Measurements from ENCODE around the gene ZNF44. TPM values are rescaled to one million over a fixed set of nuclear protein-coding genes. Genes with fewer than 3 reads are reported as not detected.

The ZNF44 gene
- total and polyA plus RNA-seq, 2 of the 13 experiments (the other 11 are each of a cell fraction or from before 2014, with no cell fraction given): 6.9 to 15.7 TPM

DNA sequence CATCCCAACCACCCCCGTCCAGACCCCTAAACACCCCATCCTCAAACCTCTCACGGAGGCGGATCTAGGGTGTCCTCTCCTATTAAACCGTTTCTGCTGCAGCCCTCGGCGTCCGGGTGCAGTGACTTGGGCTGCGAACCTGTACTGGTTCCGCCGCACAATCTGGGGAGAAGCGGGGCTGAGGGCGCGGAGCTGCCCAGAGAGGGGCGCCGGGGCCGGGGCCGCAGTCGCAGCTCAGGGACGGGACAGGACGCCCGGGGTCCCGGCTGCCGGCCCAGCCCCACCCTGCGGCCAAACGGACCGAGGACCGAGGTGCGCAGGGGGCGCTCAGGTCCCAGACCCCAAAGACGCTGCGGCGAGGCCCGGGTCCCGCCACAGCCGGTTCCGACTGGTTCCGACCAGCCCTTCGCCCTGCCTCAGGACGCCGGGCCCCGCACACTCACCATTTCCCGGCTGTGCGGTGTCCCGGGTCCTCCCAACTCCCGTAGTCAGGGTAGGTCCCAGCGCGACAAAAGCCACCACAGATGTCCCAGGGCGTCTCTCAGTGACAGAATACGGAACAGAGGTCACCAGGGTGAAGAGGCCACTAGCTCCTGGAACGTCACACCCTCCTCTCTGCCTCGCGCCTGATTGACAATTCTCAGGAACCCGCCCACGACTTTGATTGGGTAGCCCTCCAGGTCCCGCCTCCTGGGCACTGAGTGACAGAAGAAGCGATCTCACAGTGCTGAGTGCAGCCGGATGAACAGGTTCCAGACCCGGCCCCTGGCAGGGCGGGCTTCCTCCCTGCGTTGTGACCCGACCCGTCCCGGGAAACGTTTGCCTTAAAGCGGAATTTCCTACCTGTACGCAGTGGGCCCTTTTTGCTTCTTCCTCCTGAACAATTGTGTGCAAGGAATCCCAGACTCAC, at the start of gene ZNF44 (continued):
- TF ChIP-seq ZFP90 (CRISPR knock-in tag; IDR thresholded peaks at IDR 0.05; ENCODE audit: borderline replicate concordance) (no peak), SCMH1 (CRISPR knock-in tag; IDR thresholded peaks at IDR 0.05; ENCODE audit: borderline replicate concordance) (no peak), ZNF350 (CRISPR knock-in tag; IDR thresholded peaks at IDR 0.05; ENCODE audit: borderline replicate concordance, low read depth) (peak; percentile 73), CSRNP1 (CRISPR knock-in tag; IDR thresholded peaks at IDR 0.05) (peak; percentile 63; the same call in 1 of the 2 replicates), ZNF737 (CRISPR knock-in tag; IDR thresholded peaks at IDR 0.05; ENCODE audit: borderline replicate concordance) (no peak), YEATS4 (CRISPR knock-in tag; IDR thresholded peaks at IDR 0.05; ENCODE audit: borderline replicate concordance) (peak; percentile 72), ZNF776 (CRISPR knock-in tag; IDR thresholded peaks at IDR 0.05) (0 out of 2 replicates have a peak, but pooled peaks have one; percentile 19), ZNF598 (CRISPR knock-in tag; IDR thresholded peaks at IDR 0.05; ENCODE audit: borderline replicate concordance) (peak; percentile 91; the same call in 1 of the 2 replicates), ARNT2 (CRISPR knock-in tag; IDR thresholded peaks at IDR 0.05; ENCODE audit: low read depth) (no peak), ZNF782 (CRISPR knock-in tag; IDR thresholded peaks at IDR 0.05; ENCODE audit: borderline replicate concordance) (no peak), KLF16 (CRISPR knock-in tag; IDR thresholded peaks at IDR 0.05) (peak in 1 of 2 experiments; percentile 35; a peak in 1 of 4 replicates), MAFF (IDR thresholded peaks at IDR 0.05; ENCODE audit: low read depth, low read length) (peak; percentile 35), ZMYM3 (CRISPR knock-in tag; IDR thresholded peaks at IDR 0.05) (no peak), ZNF780A (CRISPR knock-in tag; IDR thresholded peaks at IDR 0.05) (0 out of 2 replicates have a peak, but pooled peaks have one; percentile 36), ZNF850 (CRISPR knock-in tag; conservative IDR thresholded peaks at IDR 0.05) (no peak; the same call in 1 of the 2 replicates), ZMYM4 (CRISPR knock-in tag; IDR thresholded peaks at IDR 0.05) (peak; percentile 49), HNRNPUL1 (IDR thresholded peaks at IDR 0.05; ENCODE audit: low read depth, low read length) (no peak), KLF13 (CRISPR knock-in tag; IDR thresholded peaks at IDR 0.05) (0 out of 2 replicates have a peak, but pooled peaks have one; percentile 19), CREM (IDR thresholded peaks at IDR 0.05) (peak; percentile 74), CREM (CRISPR knock-in tag; IDR thresholded peaks at IDR 0.05) (no peak), ETV6 (CRISPR knock-in tag; conservative IDR thresholded peaks at IDR 0.05) (no peak), ZNF607 (CRISPR knock-in tag; IDR thresholded peaks at IDR 0.05; ENCODE audit: borderline replicate concordance) (peak; percentile 73; the same call in 1 of the 2 replicates), HNRNPK (IDR thresholded peaks at IDR 0.05; ENCODE audit: low read depth, low read length, poor library complexity, severe bottlenecking) (no peak)

Data from HepG2 (cell line).